ENCODE measurements around the gene ASB2.

ASB2 gene

GRCh38 chr14:93903342-93904184 is 72.8 kb downstream of the ASB2 start:
- H3K4me3 ChIP-seq (ENCODE audit: control insufficient read depth, low read depth, low read length): no peak overlapping the region
- TF ChIP-seq CTCF (conservative IDR thresholded peaks at IDR 0.05; ENCODE audit: control insufficient read depth, insufficient read depth, low read depth, low read length): peak; percentile 27
- no peak for DNase-seq (ENCODE audit: low read depth)

- no peak overlapping the region for H3K4me3 ChIP-seq (ENCODE audit: control insufficient read depth, low read depth, low read length)
- no peak for TF ChIP-seq CTCF (conservative IDR thresholded peaks at IDR 0.05; ENCODE audit: control insufficient read depth, insufficient read depth, low read depth, low read length)
- DNase-seq (ENCODE audit: low read depth): no peak
These were observed 73.6 kb downstream of the ASB2 start for GRCh38 chr14:93902619-93903307.

GRCh38 chr14:93901813-93902212 is 74.6 kb downstream of the ASB2 start:
- H3K4me3 ChIP-seq (ENCODE audit: control insufficient read depth, low read depth, low read length): no peak overlapping the region
- no peak for DNase-seq (ENCODE audit: low read depth)
- TF ChIP-seq CTCF (conservative IDR thresholded peaks at IDR 0.05; ENCODE audit: control insufficient read depth, insufficient read depth, low read depth, low read length): no peak

- DNase-seq (ENCODE audit: low read depth): no peak
- no peak overlapping the region for H3K4me3 ChIP-seq (ENCODE audit: control insufficient read depth, low read depth, low read length)
- no peak for TF ChIP-seq CTCF (conservative IDR thresholded peaks at IDR 0.05; ENCODE audit: control insufficient read depth, insufficient read depth, low read depth, low read length)
These were observed 77.6 kb downstream of the ASB2 start for GRCh38 chr14:93898731-93899130.

- no peak for DNase-seq (ENCODE audit: low read depth)
- H3K4me3 ChIP-seq (ENCODE audit: control insufficient read depth, low read depth, low read length): no peak overlapping the region
- TF ChIP-seq CTCF (conservative IDR thresholded peaks at IDR 0.05; ENCODE audit: control insufficient read depth, insufficient read depth, low read depth, low read length): no peak
These were observed 78.2 kb downstream of the ASB2 start for GRCh38 chr14:93898081-93898611.

GRCh38 chr14:93897476-93897845 is 78.9 kb downstream of the ASB2 start:
- no peak for DNase-seq (ENCODE audit: low read depth)
- no peak for TF ChIP-seq CTCF (conservative IDR thresholded peaks at IDR 0.05; ENCODE audit: control insufficient read depth, insufficient read depth, low read depth, low read length)
- no peak overlapping the region for H3K4me3 ChIP-seq (ENCODE audit: control insufficient read depth, low read depth, low read length)

All from fibroblast of mammary gland (primary cell).